Fibroblast of lung (primary cell): ENCODE measurements around the gene DDX59. TPM values are rescaled to one million over a fixed set of nuclear protein-coding genes. Genes with fewer than 3 reads are reported as not detected.
A peak's percentile ranks its signal among the peaks of the same experiment; 100 is the strongest.

ENCODE experiments used
- DNase-seq, 2 donors: peaks; one replicate each; pipeline versions ENCODE4 v3.0.0 to v3.0.0-alpha.2; 2010; ENCODE audit warnings: low read depth in 2 of 2
- H2AFZ ChIP-seq: 2 replicates; pipeline ENCODE4 v1.5.1; 2012; ENCODE audit warnings: low read length, control low read depth, inconsistent platforms
- H3K27ac ChIP-seq: 2 replicates; pipeline ENCODE4 v1.5.1; 2011; ENCODE audit warnings: low read length, control low read depth; ENCODE audit not compliant: insufficient read depth
- H3K27me3 ChIP-seq: 2 replicates; pipeline ENCODE4 v1.5.1; 2011; ENCODE audit warnings: mild to moderate bottlenecking, low read length; ENCODE audit not compliant: control insufficient read depth, insufficient read depth
- H3K36me3 ChIP-seq: 2 replicates; pipeline ENCODE4 v1.5.1; 2011; ENCODE audit warnings: low read length; ENCODE audit not compliant: control insufficient read depth, insufficient read depth
- H3K4me1 ChIP-seq: 2 replicates; pipeline ENCODE4 v1.5.1; 2011; ENCODE audit warnings: low read length; ENCODE audit not compliant: control insufficient read depth, insufficient read depth; ENCODE audit errors: extremely low read depth
- H3K4me2 ChIP-seq: 2 replicates; pipeline ENCODE4 v1.5.1; 2011; ENCODE audit warnings: low read length, control low read depth; ENCODE audit not compliant: insufficient read depth; ENCODE audit errors: extremely low read depth
- H3K4me3 ChIP-seq, 4 experiments: fragments of 200-600 bp in 1 of 4; sonication (generic) in 1 of 4; replicated peaks in 1 of 4; 2 replicates each; pipeline ENCODE4 v1.5.1; 2011 to 2016; ENCODE audit warnings: low read length in 4 of 4, low read depth in 3 of 4, mild to moderate bottlenecking in 3 of 4, control low read depth in 2 of 4, inconsistent platforms in 1 of 4, mixed read lengths in 1 of 4; ENCODE audit not compliant: insufficient read depth in 1 of 4; ENCODE audit errors: control extremely low read depth in 1 of 4
- H3K79me2 ChIP-seq: 2 replicates; pipeline ENCODE4 v1.5.1; 2012; ENCODE audit warnings: mild to moderate bottlenecking, low read length, inconsistent platforms; ENCODE audit not compliant: control insufficient read depth, insufficient read depth
- H3K9ac ChIP-seq: 2 replicates; pipeline ENCODE4 v1.5.1; 2011; ENCODE audit warnings: mild to moderate bottlenecking, low read length, control low read depth; ENCODE audit not compliant: insufficient read depth
- H3K9me3 ChIP-seq: 2 replicates; pipeline ENCODE4 v1.5.1; 2012; ENCODE audit warnings: low read depth, low read length; ENCODE audit not compliant: control insufficient read depth, insufficient read depth
- H4K20me1 ChIP-seq: 2 replicates; pipeline ENCODE4 v1.5.1; 2011; ENCODE audit warnings: low read length; ENCODE audit not compliant: control insufficient read depth, insufficient read depth; ENCODE audit errors: extremely low read depth
- EZH2 ChIP-seq: IDR thresholded peaks from 2 replicates; pipeline ENCODE4 v1.5.1; 2012; ENCODE audit warnings: low read length, control low read depth, mild to moderate bottlenecking; ENCODE audit errors: missing control alignments
- polyA plus RNA-seq, 2 donors: library from polyadenylated mRNA; depleted of rRNA in 1 of 2; stranded (reverse) in 1 of 2; unstranded in 1 of 2; fragments of >200 nt; gene quantifications; 2 replicates each; pipeline ENCODE4 v1.2.1, GENCODE V29; 2011 to 2012; ENCODE audit warnings: missing spikeins in 1 of 2
- total RNA-seq: library from RNA; depleted of rRNA; stranded (reverse); fragments of >200 nt; gene quantifications from 2 replicates; pipeline ENCODE4 v1.2.1, GENCODE V29; 2014
- TF ChIP-seq, protein P1 (sequence below), 2 donors: IDR thresholded peaks in 1 of 2; conservative IDR thresholded peaks in 1 of 2; 1 replicate in 1 of 2; 2 replicates in 1 of 2; pipeline ENCODE4 v1.5.1; 2011 to 2012; ENCODE audit warnings: low read length in 2 of 2, control low read depth in 1 of 2, inconsistent platforms in 1 of 2, low read depth in 1 of 2, mild to moderate bottlenecking in 1 of 2

Gene DDX59
- total and polyA plus RNA-seq, 2 donors (not counting 1 experiment from before 2014, with no cell fraction given) = 14.0 to 18.7 TPM

DNA sequence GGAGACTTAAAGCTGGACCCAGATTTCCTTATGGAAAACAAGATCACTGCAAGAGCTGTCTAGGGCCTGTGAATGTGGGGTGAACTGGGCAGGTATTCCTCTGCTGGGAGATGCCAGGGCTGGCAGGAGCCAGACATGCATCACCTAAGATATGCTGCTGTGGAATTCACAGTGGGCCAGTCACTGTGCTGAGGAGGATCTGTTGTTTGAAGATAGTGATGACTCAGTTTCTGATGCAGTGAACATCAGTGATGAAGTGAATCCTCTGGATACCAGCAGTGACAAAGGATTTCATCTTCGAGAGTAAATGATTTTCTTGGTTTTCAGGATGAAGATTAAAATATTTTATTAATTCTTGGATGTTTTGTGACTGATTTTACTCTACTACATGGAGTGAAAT is 39.1 kb upstream of the DDX59 start:
- H3K4me1 ChIP-seq = no peaks in the 10 kb centered on the region
- no peak overlapping the region for H3K4me2 ChIP-seq
- H3K9me3 ChIP-seq = no peaks in the 10 kb centered on the region
- peak in 1 of 2 donors; percentile 18 for DNase-seq
- no peak for TF ChIP-seq EZH2
- TF ChIP-seq, protein P1, sequence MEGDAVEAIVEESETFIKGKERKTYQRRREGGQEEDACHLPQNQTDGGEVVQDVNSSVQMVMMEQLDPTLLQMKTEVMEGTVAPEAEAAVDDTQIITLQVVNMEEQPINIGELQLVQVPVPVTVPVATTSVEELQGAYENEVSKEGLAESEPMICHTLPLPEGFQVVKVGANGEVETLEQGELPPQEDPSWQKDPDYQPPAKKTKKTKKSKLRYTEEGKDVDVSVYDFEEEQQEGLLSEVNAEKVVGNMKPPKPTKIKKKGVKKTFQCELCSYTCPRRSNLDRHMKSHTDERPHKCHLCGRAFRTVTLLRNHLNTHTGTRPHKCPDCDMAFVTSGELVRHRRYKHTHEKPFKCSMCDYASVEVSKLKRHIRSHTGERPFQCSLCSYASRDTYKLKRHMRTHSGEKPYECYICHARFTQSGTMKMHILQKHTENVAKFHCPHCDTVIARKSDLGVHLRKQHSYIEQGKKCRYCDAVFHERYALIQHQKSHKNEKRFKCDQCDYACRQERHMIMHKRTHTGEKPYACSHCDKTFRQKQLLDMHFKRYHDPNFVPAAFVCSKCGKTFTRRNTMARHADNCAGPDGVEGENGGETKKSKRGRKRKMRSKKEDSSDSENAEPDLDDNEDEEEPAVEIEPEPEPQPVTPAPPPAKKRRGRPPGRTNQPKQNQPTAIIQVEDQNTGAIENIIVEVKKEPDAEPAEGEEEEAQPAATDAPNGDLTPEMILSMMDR (conservative IDR thresholded peaks at IDR 0.05 in 1 of 2, IDR thresholded peaks at IDR 0.05 in 1 of 2; ENCODE audit: low read depth in 1 of 2, low read length in 2 of 2) = no peak
- no peak overlapping the region for H3K4me3 ChIP-seq
- H3K27ac ChIP-seq = no peak overlapping the region
- no peak overlapping the region for H2AFZ ChIP-seq
- no peak overlapping the region for H3K9ac ChIP-seq
- no peaks in the 10 kb centered on the region for H4K20me1 ChIP-seq
- H3K27me3 ChIP-seq = no peaks in the 10 kb centered on the region
- H3K79me2 ChIP-seq = no peaks in the 10 kb centered on the region
- no peaks in the 10 kb centered on the region for H3K36me3 ChIP-seq

DNA sequence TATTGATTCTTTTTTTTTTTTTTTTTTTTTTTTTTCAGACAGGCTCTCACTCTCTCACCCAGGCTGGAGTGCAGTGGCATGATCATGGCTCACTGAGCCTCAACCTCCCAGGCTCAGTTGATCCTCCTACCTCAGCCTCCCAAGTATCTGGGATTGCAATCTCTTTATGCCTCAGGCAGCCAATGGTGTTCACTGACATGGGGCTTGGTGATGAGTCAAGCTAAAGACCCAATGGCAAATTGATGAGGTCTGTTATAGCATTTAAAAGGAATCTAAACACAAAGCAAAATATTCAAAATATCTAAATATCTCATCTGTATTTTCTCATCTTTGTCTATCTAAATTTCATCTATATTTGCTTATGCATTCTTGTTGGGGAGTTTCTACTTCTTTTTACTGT is 38.5 kb upstream of the DDX59 start:
- Histone ChIP-seq H3K9me3 (no peaks in the 10 kb centered on the region), H4K20me1 (no peaks in the 10 kb centered on the region), H3K79me2 (no peaks in the 10 kb centered on the region), H3K4me1 (no peaks in the 10 kb centered on the region), H3K36me3 (no peaks in the 10 kb centered on the region), H3K27me3 (no peaks in the 10 kb centered on the region), H3K27ac (no peak overlapping the region), H3K9ac (no peak overlapping the region), H3K4me3 (no peak overlapping the region), H3K4me2 (no peak overlapping the region), H2AFZ (no peak overlapping the region)
- TF ChIP-seq EZH2 = no peak
- TF ChIP-seq, protein P1 (conservative IDR thresholded peaks at IDR 0.05 in 1 of 2, IDR thresholded peaks at IDR 0.05 in 1 of 2; ENCODE audit: low read depth in 1 of 2, low read length in 2 of 2) = no peak
- DNase-seq = no peak

DNA sequence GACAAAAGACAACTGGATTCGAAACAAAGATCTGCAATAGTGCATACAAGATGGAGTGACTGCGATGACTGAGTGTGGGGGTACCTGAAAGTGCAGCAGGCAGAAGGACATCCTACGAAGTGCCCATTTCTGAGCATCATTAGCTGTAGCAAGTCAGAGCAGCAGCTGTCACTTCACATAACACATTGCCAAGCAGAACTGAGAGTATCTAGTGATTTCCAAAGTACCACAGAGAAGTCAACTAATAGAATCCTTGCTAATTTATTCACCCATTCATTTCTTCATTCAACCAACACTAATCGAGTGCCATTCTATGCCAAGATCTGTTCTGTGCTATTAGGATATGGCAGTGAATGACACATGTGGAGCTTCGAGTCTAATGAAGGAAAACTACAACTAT is 37.4 kb upstream of the DDX59 start:
- Histone ChIP-seq H3K9me3 (no peaks in the 10 kb centered on the region), H3K79me2 (no peaks in the 10 kb centered on the region), H4K20me1 (no peaks in the 10 kb centered on the region), H3K4me3 (no peak overlapping the region), H3K27ac (no peak overlapping the region), H2AFZ (no peak overlapping the region), H3K36me3 (no peaks in the 10 kb centered on the region), H3K9ac (no peak overlapping the region), H3K4me2 (no peak overlapping the region), H3K4me1 (no peaks in the 10 kb centered on the region), H3K27me3 (no peaks in the 10 kb centered on the region)
- TF ChIP-seq EZH2 = no peak
- TF ChIP-seq, protein P1 (conservative IDR thresholded peaks at IDR 0.05 in 1 of 2, IDR thresholded peaks at IDR 0.05 in 1 of 2; ENCODE audit: low read depth in 1 of 2, low read length in 2 of 2) = no peak
- no peak for DNase-seq
